Stimulated activated CD4-positive, alpha-beta T cell treated with anti-CD3 and anti-CD28 coated beads, Interleukin-12 subunit alpha, Interleukin-12 subunit beta, amount 100 ng/mL, for 48 hours (primary cell): Measurements from ENCODE around the gene ICAM3.
A peak's percentile ranks its signal among the peaks of the same experiment; 100 is the strongest.

Experiments used
- DNase-seq, 3 donors: peaks; one replicate each; pipeline ENCODE4 v3.0.0-alpha.2; 2020; ENCODE audit warnings: low read depth in 2 of 3, low spot score in 1 of 3

Gene ICAM3

GRCh38 chr19:10292789-10293636 lies 46.4 kb downstream of the ICAM3 start:
- no peak for DNase-seq

GRCh38 chr19:10292206-10292788 lies 47.1 kb downstream of the ICAM3 start:
- peak; percentile 69 to 86 (median 70) for DNase-seq

- no peak for DNase-seq
Measured at GRCh38 chr19:10291554-10292205, 47.7 kb downstream of the ICAM3 start.

- DNase-seq, result no peak
Measured at GRCh38 chr19:10290876-10291553, 48.4 kb downstream of the ICAM3 start.

- DNase-seq, result no peak
Measured at GRCh38 chr19:10290357-10290875, 49.0 kb downstream of the ICAM3 start.

GRCh38 chr19:10289836-10290356 lies 49.5 kb downstream of the ICAM3 start, which contains the start of gene ICAM5:
ICAM5 (plus strand) TSS chr19:10289952; CDS start chr19:10290044, 92 bp downstream.
- DNase-seq, result no peak

- DNase-seq, result peak; percentile 50 to 66 (median 63)
Measured at GRCh38 chr19:10289167-10289835, 50.1 kb downstream of the ICAM3 start.

- peak in 1 of 3 donors; percentile 35 for DNase-seq
Measured at GRCh38 chr19:10288662-10289166, 50.7 kb downstream of the ICAM3 start.

GRCh38 chr19:10286803-10287737 lies 52.4 kb downstream of the ICAM3 start, which contains the start of gene ICAM4:
ICAM4 (plus strand) TSS chr19:10286955; CDS start chr19:10287013, 58 bp downstream.
- DNase-seq, result no peak

- no peak for DNase-seq
Measured at GRCh38 chr19:10285393-10285792, 54.0 kb downstream of the ICAM3 start.

- no peak for DNase-seq
Measured at GRCh38 chr19:10284960-10285278, 54.5 kb downstream of the ICAM3 start.

- DNase-seq, result no peak
Measured at GRCh38 chr19:10284065-10284959, 55.1 kb downstream of the ICAM3 start.
